Measurements from ENCODE around the gene ADGRL3.

DNA sequence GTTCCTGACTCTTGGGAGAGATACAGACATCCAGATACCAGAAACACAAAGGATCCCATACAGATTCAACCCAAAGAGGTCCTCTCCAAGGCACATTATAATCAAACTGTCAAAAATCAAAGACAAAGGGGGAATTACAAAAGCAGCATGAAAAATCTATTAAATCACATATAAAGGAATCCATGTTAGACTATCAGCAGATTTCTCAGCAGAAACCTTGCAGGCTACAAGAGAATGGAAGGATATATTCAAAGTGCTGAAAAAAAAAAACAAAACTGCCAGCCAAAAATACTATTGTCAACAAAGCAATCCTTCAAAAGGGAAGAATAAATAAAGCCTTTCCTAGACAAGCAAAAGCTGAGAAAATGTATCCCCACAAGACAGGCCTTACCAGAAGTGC, 14.8 kb upstream of the ADGRL3 start:
- TF ChIP-seq, protein P1, sequence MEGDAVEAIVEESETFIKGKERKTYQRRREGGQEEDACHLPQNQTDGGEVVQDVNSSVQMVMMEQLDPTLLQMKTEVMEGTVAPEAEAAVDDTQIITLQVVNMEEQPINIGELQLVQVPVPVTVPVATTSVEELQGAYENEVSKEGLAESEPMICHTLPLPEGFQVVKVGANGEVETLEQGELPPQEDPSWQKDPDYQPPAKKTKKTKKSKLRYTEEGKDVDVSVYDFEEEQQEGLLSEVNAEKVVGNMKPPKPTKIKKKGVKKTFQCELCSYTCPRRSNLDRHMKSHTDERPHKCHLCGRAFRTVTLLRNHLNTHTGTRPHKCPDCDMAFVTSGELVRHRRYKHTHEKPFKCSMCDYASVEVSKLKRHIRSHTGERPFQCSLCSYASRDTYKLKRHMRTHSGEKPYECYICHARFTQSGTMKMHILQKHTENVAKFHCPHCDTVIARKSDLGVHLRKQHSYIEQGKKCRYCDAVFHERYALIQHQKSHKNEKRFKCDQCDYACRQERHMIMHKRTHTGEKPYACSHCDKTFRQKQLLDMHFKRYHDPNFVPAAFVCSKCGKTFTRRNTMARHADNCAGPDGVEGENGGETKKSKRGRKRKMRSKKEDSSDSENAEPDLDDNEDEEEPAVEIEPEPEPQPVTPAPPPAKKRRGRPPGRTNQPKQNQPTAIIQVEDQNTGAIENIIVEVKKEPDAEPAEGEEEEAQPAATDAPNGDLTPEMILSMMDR (IDR thresholded peaks at IDR 0.05; ENCODE audit: low read depth, low read length) = no peak
- no peak for TF ChIP-seq EZH2phosphoT487 (IDR thresholded peaks at IDR 0.05; ENCODE audit: low read depth)

Measured in OCI-LY3 (cell line).